GM19351 (cell line): ENCODE results near the gene PTPRD.
"Not testable (repeated sequence)": the region's sequence is repeated elsewhere in the genome, so short reads cannot be mapped to it uniquely, and the experiment has no call there.

ENCODE experiments used
- ATAC-seq: cut with Tn5 transposase; IDR thresholded peaks from one replicate; pipeline ENCODE4 v1.9.1; 2021; ENCODE audit warnings: mild to moderate bottlenecking, moderate library complexity; ENCODE audit not compliant: unreplicated experiment

Gene PTPRD

GRCh38 chr9:8943392-8943791, 1669.4 kb downstream of the PTPRD start:
- no peak for ATAC-seq

- no peak for ATAC-seq
Measured at GRCh38 chr9:8940650-8941049, 1672.2 kb downstream of the PTPRD start.

DNA sequence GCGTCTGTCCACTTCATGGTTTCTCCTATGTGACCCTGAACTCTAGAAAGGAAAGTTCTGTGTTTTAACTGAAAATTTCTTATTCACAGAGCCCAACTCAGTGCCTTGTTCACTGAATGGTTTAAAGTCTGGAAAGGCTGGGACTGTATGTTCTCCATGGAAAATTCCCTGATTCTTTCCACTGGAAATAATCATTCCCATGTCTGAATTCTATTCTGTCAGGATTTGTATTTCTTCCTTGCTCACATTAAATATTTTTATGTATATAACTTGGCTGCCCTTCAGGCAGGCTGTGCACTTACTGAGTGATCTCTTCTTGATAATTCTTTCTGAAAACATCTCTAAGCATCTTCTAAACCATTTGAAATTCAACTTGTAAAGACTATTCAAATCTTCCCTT, 1686.3 kb downstream of the PTPRD start:
- no peak for ATAC-seq

DNA sequence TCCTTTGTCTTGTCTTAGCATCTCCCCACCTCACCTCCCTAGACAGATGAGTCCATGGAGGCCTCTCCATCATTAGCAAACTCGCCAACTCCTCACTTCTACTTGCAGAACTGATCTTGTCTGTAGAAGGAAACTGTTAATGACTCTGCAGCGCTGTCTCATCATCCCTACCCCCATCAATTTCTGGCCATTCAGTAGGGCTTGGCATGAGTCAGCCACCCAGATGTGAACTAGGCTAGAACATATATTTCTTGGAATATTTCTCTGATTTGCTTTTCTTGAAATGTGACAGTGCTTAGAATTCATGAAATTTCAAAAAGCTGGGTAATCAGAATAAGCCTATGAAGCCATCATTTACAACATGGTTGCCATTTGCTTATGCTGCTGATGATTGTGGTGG, 1688.2 kb downstream of the PTPRD start:
- no peak for ATAC-seq

- ATAC-seq, result not testable (repeated sequence)
Measured at GRCh38 chr9:8920478-8921183, 1692.2 kb downstream of the PTPRD start.

DNA sequence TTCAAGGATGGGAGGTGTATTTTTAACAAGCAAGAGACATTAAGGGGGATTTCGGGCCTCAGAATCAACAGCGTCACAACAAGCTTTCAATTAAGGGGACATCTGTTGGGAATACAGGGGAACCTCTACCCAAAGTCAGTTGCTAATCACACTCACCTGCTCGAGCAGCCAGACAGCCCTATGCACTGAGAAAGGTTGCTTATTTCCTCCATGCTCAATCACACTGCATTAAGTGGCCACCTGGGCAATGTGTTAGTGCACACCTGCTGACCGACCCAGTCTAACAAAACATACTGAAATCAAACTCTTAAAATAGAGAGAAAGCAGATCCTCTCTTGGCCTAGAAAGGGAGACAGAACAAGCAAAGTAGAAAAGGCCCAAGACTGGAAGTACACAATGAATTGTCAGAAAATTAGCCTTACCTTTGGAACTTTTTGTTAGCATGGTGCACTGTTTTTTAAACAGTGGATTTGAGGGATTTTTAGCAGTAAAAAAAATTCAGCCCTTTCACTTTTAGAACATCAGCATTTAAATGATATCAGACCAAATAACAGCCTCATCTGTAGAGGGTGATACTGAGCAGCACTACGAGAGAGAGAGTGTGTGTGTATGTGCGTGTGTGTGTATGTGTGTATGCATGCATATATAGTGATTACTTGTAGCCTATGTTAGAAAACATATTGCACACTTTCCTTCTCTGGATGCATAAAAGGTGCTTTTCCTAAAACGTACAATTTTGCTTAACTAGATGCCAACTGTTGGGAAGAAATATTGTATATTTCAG, 1694.7 kb downstream of the PTPRD start:
- no peak for ATAC-seq

GRCh38 chr9:8916771-8917170, 1696.0 kb downstream of the PTPRD start:
- no peak for ATAC-seq

DNA sequence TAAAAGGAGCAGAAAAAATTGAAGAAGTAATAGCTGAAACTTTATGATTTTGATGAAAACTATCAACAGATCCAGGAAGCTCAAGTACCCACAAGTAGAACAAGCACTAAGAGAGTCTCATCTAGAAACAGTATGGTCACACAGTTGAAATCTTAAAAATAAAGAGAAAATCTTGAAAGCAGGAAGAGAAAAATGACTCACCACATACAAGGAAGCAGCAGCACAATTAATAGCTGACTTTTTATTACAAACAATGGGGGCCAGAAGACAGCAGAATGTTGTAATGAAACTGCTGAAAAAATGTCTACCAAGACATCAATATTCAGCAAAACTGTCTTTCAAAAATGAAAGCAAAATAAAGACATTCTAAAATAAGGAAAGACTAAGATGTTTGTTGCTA, 1704.9 kb downstream of the PTPRD start:
- no peak for ATAC-seq

GRCh38 chr9:8905731-8906130, 1707.1 kb downstream of the PTPRD start:
- ATAC-seq, result no peak

GRCh38 chr9:8904771-8905515, 1707.9 kb downstream of the PTPRD start:
- no peak for ATAC-seq

DNA sequence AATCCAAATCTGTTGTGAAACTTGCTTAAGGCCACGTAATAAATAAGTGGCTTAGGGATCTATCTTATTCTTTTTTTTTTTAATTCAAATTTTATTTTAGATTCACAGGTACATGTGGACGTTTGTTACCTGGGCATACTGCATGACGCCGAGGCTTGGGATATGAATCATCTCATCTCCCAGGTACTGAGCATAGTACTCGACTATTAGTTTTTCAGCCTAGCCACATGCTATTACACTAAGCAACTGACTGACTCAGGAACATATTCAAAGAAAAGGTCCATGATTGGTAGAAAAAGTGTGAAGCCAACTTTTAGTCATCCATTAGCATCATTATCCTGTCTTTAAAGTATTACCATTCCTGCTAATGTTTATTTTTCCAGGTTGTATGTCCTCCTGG, 1709.7 kb downstream of the PTPRD start:
- ATAC-seq, result no peak

- no peak for ATAC-seq
Measured at GRCh38 chr9:8901146-8901545, 1711.7 kb downstream of the PTPRD start.

DNA sequence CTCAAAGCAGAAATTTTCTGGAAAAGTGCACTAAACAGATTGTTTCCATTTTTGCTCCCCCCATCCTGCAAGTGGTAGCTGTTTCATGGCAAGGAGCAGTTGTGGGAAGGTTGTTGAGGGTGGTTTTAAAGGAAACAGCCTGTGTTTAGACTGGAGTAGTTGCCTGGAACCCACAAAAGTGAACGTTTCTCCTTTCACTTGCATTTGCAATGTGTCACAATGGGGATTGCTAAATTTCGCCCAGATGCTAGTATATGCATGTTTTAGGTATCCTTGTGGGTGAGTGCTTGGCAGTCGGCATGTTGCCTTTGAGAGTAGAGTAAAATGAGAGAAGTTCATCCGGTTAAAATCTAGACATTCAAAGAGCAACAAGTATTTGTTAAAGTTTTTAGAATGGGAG, 1713.3 kb downstream of the PTPRD start:
- no peak for ATAC-seq

- no peak for ATAC-seq
Measured at GRCh38 chr9:8895861-8896224, 1717.0 kb downstream of the PTPRD start.

DNA sequence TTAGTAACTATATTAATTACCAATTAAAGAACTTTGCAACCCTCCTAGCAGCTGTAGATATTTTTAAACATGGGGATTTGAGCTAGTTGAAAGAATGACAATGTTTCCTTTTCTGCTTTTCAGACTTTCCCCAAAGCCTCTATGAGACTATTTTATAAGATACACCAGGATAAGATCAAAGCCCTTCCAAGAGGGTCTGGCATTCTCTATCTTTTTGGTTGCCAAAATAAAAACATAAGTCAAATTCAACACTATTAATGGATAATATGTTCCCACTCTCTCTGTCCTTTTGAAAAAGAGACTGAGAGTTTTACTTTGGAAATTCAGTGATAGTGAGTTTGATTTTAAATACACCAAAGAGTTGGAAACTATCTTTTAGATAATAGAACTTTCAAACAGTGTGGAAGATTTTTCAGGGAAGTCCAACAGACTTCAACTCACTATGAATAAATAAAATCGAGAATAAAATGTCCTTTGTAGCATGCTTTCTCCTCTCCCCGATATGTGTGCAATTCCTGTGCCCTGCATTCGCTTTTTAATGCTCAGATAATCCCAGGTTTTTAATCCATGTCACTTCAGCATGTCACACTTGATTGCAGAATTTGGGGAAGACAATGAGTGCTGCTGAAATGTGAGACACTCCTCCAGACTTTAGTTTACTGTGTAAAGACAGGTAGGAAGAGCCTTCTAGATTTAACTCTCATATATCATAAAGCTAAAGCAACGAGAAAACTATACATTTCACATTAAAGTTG, 1717.5 kb downstream of the PTPRD start:
- ATAC-seq, result no peak

GRCh38 chr9:8890695-8891094, 1722.1 kb downstream of the PTPRD start:
- ATAC-seq, result no peak

- ATAC-seq, result no peak
Measured at GRCh38 chr9:8889100-8889499, 1723.7 kb downstream of the PTPRD start.

GRCh38 chr9:8888591-8888990, 1724.2 kb downstream of the PTPRD start:
- no peak for ATAC-seq

DNA sequence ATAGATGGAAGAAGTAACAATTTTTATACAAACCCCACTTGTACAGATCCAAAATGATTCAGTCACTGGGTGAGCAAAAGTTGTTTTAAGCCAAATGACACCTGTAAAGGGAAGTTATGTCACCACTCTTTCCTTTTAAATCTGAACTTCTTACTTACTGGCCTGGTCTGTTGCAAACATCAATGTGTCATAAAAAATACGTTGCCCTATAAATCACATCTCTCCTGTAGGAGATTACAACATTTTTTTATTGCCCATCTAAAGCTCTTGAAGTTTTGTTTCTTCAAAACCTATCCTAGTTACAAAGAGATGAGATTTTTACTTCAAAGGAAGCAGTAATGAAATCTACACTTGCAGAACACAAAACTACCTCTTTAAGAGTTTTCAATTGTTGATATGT, 1725.4 kb downstream of the PTPRD start:
- no peak for ATAC-seq

GRCh38 chr9:8883321-8883720, 1729.5 kb downstream of the PTPRD start:
- no peak for ATAC-seq

GRCh38 chr9:8880060-8880459, 1732.7 kb downstream of the PTPRD start:
- no peak for ATAC-seq
